ENCODE measurements around the gene YIPF3.
"Not testable (repeated sequence)": the region's sequence is repeated elsewhere in the genome, so short reads cannot be mapped to it uniquely, and the experiment has no call there.

Gene YIPF3

DNA sequence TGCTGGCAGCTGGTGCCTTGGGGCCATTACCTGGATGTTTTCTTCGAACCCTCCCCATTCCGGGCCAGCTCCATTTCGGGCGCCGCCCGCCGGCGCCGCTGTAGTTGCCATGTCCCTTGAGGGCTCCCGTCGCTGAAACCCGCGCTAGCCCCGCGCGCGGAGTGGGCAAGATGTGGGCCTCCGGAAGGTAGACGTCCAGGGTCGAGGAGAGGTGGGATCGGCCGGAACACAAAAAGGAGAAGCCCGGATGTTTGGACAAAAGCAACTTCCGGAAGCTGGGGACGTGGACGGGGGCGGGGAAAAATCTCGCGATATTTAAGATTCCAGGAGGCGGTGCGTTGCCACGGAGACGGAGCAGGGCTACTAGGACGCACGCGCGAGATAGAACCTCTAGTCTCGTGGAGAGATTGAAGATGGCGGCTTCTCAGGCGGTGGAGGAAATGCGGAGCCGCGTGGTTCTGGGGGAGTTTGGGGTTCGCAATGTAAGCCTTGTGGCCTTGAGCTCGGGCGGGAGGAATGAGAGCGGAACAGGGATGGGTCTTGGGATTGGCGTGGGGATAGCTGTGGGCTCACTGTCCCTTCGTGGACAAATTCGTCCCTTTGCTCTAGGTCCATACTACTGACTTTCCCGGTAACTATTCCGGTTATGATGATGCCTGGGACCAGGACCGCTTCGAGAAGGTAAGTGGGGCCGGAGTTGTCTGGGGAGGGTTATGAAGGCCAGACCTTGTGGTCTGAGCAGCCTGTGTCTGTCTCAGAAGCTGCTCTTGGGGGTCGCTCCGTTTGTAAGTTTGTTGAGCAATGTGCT lies at the start of gene YIPF3, which contains the start of gene POLR1C:
TSS of gene YIPF3 (minus strand) at position 230 of the 808 bp plus-strand sequence. CDS start at position 111, 119 bp downstream.
TSS of gene POLR1C (plus strand) at position 393 of the 808 bp plus-strand sequence. CDS start at position 414, 21 bp downstream.
- peak; percentile 98 for DNase-seq (ENCODE audit: low read depth)

DNA sequence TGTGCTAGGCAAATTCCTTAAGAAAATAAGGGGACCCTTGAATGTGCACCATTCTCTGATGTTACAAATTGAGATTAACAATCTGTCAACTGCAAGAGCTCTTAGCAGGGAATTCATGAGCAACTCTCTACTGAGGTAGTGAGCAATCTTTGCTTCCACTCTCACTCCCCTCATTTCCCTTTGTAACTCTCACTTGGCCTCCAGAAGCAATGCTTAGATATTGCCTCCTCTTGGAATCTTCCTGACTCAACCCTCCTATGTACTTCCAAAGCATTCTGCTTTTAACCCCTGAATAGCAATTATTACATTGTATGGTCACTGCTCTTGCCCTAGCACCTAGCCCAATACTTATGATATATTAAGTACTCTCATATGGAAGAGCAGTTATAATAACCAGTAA lies 42.6 kb upstream of the YIPF3 start:
- no peak for DNase-seq (ENCODE audit: low read depth)

- DNase-seq (ENCODE audit: low read depth), result not testable (repeated sequence)
These were observed 40.9 kb upstream of the YIPF3 start for GRCh38 chr6:43557620-43558019.

DNA sequence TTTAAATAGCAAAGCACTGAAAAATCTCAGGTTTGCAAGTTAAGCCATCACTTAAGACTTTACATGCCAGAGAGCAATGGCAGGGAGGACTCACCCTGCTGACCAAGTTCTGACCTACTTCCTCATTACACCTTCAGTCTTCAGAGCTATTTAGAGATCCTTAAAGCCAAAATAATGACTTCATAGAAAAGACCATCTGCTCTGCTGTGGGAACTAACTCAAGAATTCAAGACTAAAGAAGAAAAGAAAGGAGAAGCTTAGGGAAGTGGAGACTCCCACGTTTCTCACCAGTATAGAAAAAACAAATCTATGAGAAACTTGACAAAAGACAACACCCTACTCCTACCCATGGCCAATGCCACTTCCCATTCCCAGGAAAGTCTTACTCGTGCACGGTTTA lies 30.5 kb upstream of the YIPF3 start:
- DNase-seq (ENCODE audit: low read depth), result no peak

DNA sequence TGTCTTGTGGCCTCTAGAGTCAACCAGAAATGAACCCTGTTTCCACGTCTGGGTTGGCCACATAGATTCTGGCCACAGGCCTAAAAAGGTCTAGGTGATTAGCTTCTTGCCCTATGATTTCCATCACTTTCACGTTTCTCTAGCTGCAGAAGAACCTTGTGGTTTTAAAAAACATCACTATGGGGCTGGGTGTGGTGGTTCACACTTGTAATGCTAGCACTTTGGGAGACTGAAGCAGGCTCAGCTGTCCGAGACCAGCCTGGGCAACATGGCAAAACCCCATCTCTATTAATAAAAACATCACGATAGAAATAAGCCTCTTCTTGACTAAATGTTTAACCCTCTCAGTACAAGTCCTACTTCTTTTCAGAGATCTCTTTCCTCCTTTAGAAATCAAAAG lies 27.7 kb upstream of the YIPF3 start:
- no peak for DNase-seq (ENCODE audit: low read depth)

- no peak for DNase-seq (ENCODE audit: low read depth)
These were observed 25.2 kb upstream of the YIPF3 start for GRCh38 chr6:43541774-43542471.

DNA sequence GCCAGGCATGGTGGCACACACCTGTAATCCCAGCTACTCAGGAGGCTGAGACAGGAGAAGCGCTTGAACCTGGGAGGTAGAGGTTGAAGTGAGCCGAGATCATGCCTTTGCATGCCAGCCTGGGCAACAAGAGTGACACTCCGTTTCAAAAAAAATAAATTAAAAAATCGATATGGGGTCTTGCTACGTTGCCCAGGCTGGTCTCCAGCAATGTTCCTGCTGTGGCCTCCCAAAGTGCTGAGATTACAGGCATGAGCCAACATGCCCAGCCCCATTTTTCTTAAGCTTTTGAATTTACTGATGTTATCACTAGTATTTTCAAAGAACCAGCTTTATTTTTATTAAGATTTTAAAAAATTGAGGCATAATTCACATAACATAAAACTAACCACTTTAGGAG lies 23.8 kb upstream of the YIPF3 start:
- no peak for DNase-seq (ENCODE audit: low read depth)

DNA sequence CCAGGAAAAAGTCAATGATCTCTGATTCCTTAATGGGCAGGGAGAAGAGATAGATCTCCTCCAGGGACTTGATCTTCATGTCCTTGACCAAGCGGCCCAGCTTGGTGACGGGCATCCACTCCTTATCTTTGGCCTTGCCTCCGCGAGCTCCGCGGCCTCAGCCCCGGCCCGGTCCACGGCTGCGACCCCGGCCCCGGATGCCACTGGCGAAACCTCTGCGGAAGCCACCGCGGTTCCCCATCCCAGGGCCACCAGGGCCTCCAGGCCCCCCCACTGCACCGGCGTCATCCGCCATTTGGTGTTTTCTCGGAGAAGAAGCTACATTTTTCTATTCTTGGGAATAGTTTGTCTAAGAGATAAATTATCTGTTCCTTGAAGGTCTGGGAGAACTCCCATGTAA lies 22.7 kb upstream of the YIPF3 start:
- not testable (repeated sequence) for DNase-seq (ENCODE audit: low read depth)

DNA sequence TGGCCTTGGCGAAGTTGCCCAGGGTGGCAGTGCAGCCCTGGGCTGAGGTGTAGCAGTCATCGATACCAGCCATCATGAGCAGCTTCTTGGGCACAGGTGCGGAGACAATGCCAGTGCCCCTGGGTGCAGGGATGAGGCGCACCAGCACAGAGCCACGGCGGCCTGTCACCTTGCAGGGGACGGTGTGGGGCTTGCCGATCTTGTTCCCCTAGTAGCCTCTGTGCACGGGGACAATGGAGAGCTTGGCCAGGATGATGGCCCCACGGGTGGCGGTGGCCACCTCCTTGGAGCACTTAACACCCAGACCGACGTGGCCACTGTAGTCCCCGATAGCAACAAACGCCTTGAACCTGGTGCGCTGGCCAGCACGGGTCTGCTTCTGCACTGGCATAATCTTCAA lies 22.3 kb upstream of the YIPF3 start:
- not testable (repeated sequence) for DNase-seq (ENCODE audit: low read depth)

- peak; percentile 20 for DNase-seq (ENCODE audit: low read depth)
These were observed 15.5 kb upstream of the YIPF3 start for GRCh38 chr6:43532201-43532600.

- no peak for DNase-seq (ENCODE audit: low read depth)
These were observed 7.8 kb upstream of the YIPF3 start for GRCh38 chr6:43524483-43524961.

GRCh38 chr6:43523284-43523683 lies 6.6 kb upstream of the YIPF3 start:
- DNase-seq (ENCODE audit: low read depth), result no peak

DNA sequence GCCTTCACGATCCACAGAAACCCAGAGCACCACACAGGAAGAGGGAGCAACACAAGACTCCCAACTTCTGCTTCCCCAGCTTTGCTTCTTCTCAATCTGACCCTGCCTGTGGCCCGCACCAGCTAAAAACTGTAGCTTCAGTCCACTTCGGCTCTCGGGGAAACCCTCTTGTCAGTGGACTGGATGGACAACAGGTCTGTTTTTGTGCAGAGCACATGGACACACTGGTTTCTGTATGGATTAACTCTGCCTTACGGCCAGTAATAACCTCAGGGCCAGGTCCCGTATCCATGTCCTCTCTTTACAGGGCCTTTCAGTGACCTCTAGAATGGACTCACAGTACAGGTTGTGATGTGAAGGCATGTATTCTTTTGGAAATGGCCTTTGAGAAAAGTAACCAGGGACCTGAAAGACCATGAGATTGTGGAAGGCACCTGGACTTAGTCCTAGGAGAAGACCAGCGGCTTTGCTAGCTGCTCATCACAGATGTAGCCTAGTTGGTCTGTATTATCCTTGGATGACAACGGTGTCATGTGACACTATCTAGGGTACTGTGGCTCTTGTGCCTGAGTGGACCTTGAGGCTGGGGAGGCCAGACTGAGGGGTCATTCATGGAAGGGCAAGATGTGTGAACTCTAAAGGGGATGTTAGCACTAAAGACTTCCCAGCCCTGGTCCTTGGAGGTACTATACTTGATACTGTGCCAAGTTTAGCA lies 6.0 kb upstream of the YIPF3 start:
- no peak for DNase-seq (ENCODE audit: low read depth)

DNA sequence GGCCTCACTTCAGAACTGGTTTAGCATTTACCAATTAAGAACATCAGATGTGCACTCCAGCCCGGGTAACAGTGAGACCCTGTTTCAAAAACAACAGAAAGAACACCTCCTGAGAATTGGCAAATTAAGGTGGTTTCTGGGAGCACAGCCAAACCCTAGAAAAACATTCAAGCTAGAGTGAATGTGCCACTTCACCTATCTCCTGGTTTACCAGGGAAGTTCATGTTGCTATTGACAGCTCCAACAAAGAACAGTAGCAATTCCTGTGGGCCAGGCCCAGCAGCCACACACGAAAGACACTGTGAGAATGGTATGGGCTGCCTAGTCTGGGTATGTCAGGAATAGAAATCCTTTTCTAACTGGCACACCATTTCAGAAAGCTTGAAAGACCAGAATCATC lies 5.1 kb upstream of the YIPF3 start:
- no peak for DNase-seq (ENCODE audit: low read depth)

GRCh38 chr6:43520097-43520496 lies 3.4 kb upstream of the YIPF3 start:
- no peak for DNase-seq (ENCODE audit: low read depth)

DNA sequence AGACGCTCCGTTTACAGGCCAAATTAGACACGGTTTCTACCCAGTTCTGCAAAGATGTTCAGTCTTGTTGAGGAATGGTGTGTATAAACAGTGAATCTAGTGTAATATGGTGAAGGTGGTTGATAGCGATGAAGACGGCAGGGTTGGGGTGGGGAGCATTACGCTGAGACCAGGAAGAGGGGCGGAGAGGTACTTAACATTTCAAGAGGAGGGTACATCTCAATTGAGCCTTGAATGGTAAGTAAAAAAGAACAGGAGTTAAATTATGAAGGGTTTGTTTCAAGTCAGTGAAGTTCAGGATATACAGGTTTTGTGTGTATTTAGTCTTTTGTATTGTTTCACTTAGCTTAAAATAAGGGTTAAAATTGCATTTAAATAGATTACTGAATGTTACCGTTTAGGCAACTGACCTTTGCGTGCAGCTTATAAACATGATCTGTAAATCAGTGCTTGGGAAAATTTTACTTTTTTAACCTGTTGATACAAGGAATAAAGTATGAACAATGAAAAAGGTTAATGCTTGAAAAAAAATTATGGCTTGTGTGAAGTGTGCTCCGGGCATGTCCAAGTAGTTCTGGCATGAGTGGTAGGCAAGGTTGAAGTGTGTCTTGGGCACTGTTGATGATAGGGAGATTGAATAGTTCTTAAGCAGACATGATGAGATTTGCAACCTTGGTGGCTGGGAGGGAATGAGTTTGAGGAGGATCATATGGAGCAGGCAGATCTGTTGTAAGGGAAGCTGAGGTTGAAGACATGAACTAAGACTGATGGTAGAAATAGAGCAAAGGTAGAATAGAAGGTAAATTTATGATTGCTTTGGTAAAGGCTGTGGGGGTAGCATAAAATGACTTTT lies 1.0 kb upstream of the YIPF3 start:
- DNase-seq (ENCODE audit: low read depth), result no peak

- DNase-seq (ENCODE audit: low read depth), result no peak
These were observed 394 bp downstream of the YIPF3 start for GRCh38 chr6:43516367-43516696.

DNA sequence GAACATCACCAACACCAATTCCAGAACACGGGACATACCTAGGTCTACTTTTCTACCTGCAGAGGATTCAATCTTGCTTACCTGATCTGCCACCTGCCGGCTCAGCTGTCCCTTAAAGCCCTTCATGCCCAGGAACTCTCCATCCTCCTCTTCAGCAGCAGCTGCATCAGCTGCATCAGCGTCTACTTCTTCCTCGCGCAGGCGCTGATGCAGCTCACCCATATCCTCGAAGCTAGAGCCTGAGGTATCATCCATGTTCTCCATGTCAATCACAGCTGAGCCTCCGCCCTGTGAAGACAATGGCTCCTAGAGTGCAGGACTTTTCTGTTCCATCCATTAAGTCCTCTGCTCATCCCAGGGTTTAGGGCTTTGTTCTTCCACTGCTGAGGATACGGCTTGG lies 918 bp downstream of the YIPF3 start:
- no peak for DNase-seq (ENCODE audit: low read depth)

DNA sequence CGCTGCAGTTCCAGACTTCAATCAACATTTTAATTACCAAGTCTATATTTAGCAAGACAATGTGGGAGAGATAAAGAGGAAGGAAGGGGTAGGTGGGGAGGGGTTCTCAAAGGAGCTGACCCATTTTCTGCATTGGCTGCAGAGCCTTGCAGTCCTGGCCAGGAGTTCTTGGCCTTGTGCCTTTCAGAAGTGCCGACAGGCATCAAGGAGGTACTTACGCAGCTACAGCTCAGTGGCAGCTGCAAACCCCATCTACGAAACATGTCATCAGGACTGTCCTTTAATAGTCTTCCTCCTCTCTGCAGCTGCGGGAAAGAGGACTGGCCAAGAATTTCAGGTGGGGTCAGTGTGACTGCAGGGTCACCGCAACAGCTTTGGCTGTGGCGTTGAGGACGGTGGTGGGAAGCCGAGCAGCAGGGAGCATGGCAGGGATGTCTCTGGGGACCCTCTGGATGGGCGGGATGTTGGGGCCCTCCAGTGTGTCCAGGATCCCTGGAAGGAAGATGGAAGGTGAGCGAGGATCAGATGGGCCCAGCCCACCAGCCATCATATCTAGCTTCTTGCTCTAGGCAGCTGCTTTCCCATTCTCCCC lies 4.8 kb downstream of the YIPF3 start:
- no peak for DNase-seq (ENCODE audit: low read depth)

- no peak for DNase-seq (ENCODE audit: low read depth)
These were observed 5.9 kb downstream of the YIPF3 start for GRCh38 chr6:43510827-43511163.

All from iris pigment epithelial cell (primary cell).